GM12872 (cell line): Measurements from ENCODE around the gene EFS.

ENCODE experiments used
- TF ChIP-seq, protein P1 (sequence below): IDR thresholded peaks from 3 replicates; pipeline ENCODE4 v1.5.1; 2011; ENCODE audit warnings: low read depth, mild to moderate bottlenecking, low read length, moderate library complexity; ENCODE audit not compliant: insufficient read depth

EFS gene

DNA sequence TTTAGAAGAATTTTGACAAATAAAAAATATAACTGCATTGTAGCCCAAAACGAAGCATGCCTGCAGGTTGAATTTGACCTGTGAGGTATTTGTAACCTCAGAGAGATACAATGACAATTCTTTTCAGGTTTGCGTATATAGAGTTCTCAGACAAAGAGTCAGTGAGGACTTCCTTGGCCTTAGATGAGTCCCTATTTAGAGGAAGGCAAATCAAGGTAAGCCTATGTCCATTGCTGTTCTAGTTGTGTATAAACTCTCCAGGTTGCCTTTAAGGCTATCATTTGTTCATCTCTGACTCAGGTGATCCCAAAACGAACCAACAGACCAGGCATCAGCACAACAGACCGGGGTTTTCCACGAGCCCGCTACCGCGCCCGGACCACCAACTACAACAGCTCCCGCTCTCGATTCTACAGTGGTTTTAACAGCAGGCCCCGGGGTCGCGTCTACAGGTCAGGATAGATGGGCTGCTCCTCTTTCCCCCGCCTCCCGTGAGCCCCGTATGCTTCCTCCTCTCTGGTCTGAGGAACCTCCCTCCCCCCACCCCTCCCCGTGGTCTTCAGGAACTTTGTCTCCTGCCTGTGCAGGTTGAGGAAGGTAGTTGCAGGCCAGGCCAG lies 41.0 kb downstream of the EFS start:
- TF ChIP-seq, protein P1, sequence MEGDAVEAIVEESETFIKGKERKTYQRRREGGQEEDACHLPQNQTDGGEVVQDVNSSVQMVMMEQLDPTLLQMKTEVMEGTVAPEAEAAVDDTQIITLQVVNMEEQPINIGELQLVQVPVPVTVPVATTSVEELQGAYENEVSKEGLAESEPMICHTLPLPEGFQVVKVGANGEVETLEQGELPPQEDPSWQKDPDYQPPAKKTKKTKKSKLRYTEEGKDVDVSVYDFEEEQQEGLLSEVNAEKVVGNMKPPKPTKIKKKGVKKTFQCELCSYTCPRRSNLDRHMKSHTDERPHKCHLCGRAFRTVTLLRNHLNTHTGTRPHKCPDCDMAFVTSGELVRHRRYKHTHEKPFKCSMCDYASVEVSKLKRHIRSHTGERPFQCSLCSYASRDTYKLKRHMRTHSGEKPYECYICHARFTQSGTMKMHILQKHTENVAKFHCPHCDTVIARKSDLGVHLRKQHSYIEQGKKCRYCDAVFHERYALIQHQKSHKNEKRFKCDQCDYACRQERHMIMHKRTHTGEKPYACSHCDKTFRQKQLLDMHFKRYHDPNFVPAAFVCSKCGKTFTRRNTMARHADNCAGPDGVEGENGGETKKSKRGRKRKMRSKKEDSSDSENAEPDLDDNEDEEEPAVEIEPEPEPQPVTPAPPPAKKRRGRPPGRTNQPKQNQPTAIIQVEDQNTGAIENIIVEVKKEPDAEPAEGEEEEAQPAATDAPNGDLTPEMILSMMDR, result no peak

DNA sequence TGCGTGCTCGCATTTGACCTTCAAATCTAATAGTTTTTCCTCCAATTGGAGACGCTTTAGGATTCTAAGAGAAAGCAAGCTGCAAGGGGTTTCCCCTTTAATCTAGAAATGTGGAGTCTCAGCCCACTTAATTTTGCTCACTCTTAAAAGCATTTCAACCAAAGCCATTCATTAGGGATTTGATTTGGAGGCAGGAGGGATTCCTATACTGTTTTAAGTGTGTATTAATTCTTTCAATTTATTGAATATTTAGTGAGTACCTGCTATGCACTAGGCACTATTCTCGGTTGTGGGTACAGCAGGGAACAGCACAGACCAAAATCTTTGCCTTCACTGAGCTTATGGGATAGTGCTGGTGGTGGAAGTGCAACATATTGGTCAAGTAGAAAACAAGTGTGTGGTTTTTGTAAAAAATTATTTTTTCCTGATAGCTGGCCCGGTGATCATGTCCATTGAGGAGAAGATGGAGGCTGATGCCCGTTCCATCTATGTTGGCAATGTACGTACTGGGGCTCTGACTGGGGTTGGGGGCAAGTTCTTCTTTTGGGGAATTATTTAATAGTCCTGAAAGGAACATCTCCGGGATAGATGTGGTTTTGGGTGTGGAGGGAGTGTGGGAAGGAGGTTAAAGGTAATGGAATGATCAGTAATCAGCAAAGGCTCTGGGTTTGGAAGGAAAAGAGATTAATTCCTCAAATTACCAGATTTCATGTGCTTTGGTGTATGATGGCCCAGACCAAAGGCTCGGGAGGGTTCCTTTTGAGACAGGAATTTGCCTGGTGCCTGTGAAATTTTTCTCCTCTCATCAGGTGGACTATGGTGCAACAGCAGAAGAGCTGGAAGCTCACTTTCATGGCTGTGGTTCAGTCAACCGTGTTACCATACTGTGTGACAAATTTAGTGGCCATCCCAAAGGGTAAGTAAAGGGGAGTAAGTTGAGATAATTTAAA lies 42.1 kb downstream of the EFS start:
- TF ChIP-seq, protein P1, result no peak

DNA sequence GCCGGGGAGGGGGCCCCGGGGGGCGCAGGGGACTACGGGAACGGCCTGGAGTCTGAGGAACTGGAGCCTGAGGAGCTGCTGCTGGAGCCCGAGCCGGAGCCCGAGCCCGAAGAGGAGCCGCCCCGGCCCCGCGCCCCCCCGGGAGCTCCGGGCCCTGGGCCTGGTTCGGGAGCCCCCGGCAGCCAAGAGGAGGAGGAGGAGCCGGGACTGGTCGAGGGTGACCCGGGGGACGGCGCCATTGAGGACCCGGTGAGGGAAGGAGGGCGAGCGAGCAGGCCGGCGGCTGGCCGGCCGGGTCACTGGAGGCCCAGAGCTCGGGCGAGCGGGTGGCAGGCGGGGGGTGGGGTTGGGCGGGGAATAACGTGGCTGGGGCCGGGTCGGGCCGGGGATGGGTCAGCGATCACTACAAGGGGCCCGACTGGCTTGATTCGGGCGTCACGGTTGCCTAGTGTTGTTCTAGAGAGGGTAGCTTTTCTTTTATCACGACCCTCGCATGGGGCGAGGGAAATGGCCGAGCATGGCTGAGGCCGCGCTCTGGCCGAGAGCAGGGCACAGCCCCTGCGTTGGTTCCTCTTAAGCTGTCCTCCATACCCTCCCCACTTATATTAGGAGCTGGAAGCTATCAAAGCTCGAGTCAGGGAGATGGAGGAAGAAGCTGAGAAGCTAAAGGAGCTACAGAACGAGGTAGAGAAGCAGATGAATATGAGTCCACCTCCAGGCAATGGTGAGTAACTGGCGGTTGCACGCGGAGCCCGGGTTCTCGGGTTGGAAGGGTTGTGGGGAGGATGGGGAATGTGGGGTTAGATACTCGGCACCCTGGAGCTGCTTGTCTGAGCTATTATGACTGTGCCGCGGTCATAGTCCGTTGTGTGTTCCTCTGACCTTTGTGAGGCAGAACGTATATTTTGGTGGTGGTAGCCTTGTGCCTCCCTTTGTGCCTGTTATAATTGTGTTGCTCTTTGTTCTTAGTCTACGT lies 43.1 kb downstream of the EFS start:
- TF ChIP-seq, protein P1, result no peak

DNA sequence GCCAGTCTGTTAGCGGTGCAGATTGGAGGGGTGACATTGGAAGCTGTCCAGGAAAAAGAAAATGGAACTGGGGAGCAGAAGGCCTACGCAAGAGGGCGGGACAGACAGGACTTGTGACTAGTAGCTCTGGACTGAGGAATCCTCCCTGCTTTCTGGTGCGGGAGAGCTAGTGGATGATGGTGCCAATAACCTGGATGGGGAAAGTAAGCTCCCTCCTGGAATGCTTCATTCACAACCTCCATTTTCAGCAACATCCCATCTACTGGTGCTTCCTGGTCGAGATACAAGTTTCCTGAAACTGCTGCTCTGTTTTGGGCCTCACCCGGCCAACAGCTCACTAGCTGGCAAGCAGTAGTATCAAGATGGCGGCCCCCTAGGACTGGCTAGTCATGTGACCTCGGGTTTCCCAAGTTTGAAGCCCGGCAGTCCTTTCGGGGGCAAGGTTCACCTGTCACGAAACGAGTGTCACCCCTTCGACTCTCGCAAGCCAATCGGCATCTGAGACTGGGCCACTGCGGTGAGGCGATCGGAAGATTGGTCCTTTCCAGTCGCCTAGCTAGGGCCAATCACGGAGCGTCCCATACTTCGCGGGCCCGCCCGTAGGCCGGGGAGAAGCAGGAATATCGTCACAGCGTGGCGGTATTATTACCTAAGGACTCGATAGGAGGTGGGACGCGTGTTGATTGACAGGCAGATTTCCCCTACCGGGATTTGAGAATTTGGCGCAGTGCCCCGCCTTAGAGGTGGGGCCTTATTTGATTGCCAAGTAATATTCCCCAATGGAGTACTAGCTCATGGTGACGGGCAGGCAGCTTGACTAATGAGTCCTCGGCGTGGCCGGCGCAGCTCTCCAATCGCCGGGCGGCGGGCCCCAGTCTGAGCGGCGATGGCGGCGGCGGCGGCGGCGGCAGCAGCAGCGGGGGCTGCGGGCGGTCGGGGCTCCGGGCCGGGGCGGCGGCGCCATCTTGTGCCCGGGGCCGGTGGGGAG lies 44.1 kb downstream of the EFS start, which contains the start of gene PABPN1:
TSS of gene PABPN1 (plus strand) at position 874 of the 988 bp plus-strand sequence. CDS start at position 887, 13 bp downstream.
- TF ChIP-seq, protein P1, result no peak

DNA sequence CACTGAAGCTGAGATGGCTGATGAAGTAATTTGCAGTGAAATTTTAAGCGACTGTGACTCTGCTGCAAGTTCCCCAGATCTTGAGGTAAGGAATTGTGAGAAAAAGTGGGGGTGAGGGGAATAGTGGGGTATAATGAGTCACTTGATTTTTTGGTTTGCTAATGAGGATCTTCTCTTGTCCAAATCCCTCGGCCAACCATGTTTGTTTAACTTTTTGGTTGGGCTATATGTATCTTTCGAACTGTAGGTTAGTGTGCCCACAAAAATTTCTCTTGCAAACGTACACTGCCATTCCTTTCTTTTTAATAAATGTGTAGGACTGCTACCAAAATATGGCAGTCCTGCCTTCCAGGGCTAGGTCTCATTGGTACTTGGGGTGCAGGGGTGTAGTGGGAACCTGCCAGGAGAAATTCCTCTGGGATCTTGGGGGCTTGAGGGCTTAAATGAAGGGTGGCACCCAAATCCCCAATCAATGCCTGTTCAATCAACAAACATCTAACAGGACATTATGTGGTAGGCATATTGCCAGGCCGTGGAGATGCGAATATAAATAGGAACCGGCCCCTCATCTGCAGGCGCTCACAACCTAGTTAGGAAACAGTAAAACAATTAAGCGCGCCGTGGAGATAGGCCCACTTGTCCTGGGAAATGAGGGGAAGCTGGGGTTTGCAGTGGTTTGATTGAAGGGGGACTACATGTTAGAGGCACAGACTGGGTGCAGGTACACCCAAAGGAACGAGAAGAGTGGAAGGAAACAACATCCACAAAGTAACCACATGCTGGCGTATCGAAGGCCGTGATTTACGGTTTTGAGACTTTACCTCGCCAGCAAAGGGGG lies 45.0 kb downstream of the EFS start:
- TF ChIP-seq, protein P1, result no peak

DNA sequence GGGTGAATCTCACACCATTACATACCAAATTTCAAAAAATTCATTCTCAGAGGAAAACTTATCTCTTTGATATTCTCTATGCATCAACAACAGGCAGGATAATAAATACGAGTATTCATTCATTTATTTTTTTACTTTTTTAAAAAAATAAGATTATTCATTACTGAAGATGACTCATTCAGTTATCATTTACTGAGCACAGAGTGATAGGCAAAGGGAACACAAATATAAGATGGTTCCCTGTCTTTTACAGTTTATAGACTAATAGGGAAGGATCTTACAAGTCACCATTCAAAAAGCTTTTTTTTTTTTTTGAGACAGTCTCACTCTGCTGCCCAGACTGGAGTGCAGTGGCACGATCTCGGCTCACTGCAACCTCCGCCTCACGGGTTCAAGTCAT lies 48.7 kb downstream of the EFS start:
- TF ChIP-seq, protein P1, result no peak
